Stimulated activated CD4-positive, alpha-beta T cell treated with anti-CD3 and anti-CD28 coated beads, Interleukin-4, amount 100 ng/mL, for 4 hours (primary cell): ENCODE measurements around the gene IRF8.

ENCODE experiments used
- DNase-seq, 2 experiments: peaks; one replicate each; pipeline ENCODE4 v3.0.0-alpha.2; 2020

IRF8 gene

GRCh38 chr16:85963753-85964285 lies 64.9 kb downstream of the IRF8 start:
- no peak for DNase-seq

- DNase-seq, result no peak
These were observed 66.2 kb downstream of the IRF8 start for GRCh38 chr16:85965125-85965524.

DNA sequence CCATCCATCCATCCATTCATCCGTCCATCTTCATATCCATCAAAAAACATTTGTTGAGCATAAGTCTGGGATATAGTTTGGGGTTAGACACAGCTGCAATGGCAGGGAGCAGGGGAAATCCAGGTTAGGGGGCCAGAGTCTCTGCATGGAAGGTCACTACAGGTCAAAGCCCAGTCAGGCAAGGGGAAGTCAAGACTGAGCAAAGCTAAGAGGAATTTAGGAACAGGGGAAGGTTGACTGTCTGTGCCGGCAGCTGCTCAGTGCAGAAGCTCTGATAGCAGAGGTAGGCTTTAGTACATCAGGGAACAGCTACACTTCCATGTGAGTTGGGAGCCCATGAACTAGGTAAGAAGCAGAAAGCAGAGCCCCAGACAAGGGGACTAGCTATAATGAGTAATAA lies 68.1 kb downstream of the IRF8 start:
- DNase-seq, result no peak

DNA sequence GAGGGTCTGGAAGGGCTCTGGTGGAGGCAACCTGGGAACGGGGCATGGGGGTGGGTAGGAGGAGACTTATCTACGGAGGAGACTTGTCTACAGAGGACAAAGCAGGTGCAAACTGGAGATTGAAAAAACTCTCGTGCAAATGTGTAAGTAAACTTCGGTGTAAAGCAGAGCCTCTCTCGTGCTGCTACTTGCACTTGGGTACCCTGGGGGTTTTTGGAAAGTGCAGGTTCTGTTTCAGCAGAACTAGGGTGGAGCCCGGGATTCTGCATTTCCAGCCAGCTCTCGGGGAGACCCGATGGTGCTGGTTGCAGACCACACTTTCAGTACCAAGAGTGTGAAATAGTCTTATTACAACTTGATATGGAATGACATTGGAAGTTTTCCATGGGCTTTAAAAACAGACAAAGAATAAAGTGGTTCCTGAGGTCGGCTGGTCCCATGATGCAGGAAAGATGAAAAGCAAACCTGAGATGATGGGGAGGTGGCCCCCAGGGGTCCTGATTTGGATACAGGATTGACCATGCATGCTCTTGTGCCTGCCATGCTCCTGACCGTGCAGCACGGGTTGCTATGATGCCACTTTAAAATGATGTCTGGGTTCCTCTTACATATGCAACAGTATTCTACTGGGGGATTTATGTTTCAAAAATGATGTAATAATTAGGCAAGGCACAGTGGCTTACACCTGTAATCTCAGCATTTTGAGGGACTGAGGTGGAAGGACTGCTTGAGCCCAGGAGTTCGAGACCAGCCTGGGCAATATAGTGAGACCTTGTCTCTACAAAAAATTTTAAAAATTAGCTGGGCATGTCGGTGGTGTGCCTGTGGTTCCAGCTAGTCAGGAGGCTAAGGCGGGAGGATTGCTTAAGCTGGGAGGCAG lies 69.3 kb downstream of the IRF8 start:
- no peak for DNase-seq

DNA sequence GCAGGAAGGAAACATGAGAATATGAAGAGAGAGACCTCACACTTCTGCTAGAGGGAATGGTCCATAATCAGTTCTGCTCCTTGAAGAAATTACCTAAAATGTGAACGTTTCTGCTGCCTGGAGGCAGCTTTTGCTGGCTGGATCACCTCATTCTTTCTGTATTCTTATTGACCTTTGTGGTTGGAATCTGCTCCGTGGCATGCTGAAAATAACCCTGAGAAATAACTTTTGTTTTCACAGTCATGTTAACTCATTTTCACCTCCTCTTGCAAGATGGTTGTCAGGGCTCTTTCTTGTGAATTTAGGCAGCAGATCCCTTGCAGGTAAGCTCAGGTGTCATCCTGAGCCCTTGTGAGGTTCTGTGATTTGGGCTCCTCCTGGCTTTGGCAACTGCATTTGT lies 70.2 kb downstream of the IRF8 start:
- no peak for DNase-seq

DNA sequence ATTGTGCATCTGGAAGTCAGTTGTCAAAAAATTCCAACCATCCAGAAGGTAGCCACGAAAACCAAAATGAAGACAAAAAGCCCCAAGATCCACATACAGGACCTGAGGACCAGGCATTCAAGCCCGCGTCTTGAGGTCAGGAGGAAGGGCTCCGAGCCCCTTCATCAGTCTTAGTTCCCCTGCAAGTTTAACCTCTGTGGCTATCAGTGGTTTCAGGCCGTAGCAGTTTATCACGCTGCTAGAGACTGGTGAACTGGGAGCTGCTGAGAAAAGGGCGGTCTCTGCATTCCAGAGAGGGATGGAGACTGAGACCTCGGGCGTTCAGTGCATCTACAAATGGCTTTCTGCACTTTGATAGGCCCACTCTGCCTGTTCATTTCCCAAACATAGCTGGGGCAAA lies 70.6 kb downstream of the IRF8 start:
- no peak for DNase-seq

DNA sequence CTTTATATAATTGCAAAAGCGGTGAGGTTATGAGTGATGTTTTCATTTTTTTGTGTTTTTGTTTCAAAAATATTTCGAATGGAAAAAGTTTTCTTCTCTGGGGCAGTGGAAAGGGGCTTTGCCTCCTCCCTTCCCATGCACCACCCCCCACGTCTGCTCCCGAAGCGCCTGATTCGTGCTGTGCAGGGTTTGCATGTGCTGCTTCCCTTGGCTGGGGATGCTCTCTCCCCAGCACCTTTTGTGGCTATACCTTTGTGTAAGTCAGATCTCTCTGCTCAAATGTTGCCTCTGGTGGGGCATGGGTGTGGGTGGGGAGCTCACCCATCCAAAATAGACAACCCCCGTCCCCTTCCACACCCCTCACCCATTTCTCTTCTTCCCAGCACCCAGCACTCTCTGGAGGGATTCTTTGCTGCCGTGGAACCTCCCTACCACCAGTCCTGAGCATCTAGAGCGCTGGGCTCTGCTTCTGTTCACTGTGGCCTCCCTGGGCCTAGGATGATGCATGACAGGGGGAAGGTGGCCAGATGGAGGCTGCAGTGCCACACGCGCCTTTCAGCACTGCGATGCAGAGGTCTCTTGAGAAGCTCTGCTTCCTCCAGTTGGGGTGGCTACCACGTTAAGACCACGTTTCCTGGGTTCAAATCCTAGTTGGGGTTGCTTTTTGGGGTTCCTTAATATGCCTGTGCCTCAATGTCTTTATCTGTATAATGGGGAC lies 71.2 kb downstream of the IRF8 start:
- no peak for DNase-seq

GRCh38 chr16:85970738-85971137 lies 71.8 kb downstream of the IRF8 start:
- no peak for DNase-seq
